ENCODE measurements around the gene CFI.
"Not testable (repeated sequence)": the region's sequence is repeated elsewhere in the genome, so short reads cannot be mapped to it uniquely, and the experiment has no call there.

Gene CFI

DNA sequence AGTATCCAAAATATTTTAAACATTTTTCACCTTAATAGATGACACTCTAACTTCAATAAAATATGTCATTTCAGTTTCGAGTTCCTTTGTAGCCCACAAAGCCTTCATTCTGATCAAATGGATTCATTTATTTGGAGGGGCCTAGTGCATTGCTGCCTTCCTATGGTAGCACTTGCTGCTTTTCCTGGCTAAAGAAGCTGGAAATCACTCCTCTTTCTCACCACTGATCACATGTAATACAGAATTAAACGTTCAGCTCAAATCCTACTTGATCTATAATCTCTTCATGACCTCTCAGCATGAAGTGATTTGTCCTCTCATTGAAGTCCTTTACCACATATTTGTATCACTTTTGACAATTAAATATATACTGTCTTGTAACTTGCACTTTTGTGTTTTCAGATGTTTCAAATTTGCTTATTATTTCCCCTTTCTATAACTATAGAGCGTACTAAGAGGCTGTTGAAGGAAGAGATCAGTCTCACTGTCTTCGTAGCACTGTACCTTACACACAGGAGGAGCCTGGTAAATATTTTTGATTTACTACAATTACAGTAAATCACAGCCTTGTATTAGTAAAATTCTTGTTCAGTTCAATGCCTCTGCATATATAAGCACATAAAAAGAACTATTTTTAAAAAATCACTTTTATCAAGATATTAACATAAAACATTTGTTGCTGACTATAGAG lies 555 bp downstream of the CFI start:
- in situ Hi-C loops (cut with MboI; ENCODE audit: low sequenced_read_pairs) = loop anchor here (10.0 kb wide), 1 partner anchor 376 kb away; no protein-coding TSS in a partner anchor

DNA sequence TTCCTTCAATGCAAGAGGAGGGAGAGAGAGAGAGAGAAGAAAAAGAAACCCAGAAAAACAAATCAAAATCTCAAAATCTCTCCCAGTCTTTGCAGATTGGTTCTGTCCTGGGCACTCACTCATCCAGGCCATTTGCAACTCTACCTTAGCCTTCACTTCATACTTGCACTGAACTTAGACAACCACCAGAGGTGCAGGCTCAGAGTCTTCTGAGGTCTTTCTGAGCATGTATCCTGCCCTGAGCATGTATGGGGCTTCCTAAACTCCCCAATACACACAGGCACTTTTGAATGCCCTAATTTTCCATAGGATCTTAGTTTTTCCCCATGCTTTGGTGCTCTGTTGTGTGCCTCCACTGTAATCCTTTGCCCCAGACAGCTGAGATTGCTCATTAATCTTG lies 2.9 kb downstream of the CFI start:
- in situ Hi-C loops (cut with MboI; ENCODE audit: low sequenced_read_pairs) = no loop called here

DNA sequence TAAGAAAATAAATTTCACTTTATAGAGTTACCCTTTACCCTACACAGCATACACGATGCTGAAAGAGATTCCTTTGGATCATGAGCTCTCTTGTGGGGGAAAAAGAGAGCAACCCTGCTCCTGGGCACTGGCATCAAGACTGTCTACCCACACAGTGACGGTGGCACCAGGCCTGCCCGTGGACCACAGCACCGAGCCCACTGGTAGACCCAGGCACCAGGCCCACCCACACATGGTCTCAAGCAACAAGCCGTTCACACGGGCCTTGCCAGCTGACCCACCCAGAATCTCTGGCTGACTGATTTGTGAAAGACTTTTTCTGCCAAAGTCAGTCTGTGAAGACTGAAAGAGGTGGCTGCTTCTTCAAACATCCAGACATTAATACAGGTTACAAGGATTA lies 6.7 kb downstream of the CFI start:
- in situ Hi-C loops (cut with MboI; ENCODE audit: low sequenced_read_pairs) = no loop called here

DNA sequence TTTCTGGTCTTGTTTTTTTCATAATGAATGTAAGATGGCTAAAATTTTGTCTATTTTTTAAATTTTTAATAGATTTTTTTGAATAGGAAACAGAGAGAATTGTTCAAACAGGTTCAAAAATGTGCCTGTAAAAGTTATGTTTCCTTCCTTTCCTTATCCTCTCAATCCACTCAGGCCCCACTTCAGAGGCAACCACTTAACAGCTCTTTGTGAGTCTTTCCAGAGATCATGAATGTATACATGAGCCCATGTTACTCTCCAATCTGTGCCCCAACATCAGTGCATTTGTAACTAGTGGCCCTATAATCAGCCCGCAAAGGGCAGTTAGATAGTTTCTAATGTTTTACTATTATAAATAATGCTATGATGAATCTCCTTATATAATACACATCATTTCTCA lies 14.0 kb downstream of the CFI start:
- in situ Hi-C loops (cut with MboI; ENCODE audit: low sequenced_read_pairs) = no loop called here

DNA sequence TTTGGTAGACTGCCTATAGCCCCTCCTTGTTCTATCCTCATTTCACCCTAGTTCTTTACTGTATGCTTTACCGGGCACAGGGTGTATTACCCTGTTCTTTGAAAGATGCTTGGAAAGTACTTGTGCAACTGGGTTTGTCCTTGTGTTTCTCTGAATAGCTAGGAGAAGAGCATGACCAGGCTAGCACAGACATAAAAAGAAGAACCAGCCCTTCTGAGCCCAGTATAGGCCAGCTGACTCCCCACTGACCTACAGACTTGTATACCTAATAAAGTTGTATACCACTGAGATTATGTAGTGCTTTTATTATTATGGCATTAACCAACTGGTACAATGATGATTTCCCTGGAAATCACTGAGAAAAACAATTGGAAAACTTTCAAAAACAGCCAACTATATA lies 15.0 kb downstream of the CFI start:
- in situ Hi-C loops (cut with MboI; ENCODE audit: low sequenced_read_pairs) = no loop called here

DNA sequence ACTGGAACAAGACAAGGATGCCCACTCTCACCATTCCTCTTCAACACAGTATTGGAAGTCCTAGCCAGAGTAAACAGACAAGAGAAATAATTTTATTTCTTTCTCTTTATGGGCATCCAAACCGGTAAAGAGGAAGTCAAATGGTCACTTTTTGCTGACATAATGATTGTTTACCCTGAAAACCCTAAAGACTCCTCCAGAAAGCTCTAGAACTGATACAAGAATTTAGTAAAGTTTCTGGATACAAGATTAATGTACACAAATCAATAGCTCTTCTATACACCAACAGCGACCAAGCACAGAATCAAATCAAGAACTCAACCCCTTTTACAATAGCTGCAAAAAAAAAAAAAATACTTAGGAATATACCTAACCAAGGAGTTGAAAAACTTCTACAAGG lies 19.7 kb downstream of the CFI start:
- in situ Hi-C loops (cut with MboI; ENCODE audit: low sequenced_read_pairs) = not testable (repeated sequence)

DNA sequence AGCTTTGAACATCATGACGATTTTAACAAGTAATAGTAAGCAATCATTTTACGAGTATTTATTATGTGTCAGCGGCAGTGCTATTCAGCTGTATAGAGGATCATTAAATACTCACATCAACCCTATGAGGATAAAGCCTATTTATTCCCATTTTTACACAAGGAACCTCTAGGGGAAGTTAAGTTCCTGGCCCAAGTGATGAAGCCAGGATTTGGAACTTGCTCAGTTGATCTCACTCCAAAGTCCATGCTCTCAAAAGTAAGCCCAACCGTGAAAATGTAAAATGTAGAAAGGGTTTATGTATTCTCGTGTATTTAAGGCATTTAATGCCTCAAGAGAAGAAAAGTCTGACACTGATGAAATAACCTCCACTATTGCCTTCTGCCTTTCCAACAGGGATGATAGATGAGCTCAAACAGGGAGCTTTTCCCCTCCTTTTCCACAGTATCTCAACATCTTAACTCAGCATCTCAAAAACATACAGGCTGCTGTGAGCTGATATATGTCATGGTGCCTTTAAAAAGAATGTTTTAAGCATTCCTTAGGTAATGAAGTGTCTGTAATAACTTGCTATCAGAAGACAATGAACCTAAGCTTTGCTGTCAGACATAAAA lies 36.9 kb downstream of the CFI start:
- in situ Hi-C loops (cut with MboI; ENCODE audit: low sequenced_read_pairs) = no loop called here

DNA sequence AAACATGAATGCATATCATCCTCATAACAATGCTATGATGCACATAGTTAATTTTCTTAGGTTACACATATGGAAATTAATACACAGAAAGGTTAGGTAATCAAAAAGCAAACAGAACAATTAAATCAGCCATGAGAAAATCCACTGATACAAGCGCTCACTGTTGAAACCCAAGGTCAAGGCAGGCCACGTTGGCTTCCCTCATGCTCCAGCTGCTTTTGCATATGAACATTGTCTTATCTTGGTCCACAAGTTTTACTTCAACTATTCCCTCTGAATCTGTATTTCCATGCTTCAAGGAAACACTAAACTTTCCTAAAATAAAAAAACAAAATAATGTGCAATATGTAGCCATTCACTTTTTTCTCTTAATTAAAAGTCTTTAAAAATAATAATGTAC lies 37.4 kb downstream of the CFI start:
- in situ Hi-C loops (cut with MboI; ENCODE audit: low sequenced_read_pairs) = no loop called here

DNA sequence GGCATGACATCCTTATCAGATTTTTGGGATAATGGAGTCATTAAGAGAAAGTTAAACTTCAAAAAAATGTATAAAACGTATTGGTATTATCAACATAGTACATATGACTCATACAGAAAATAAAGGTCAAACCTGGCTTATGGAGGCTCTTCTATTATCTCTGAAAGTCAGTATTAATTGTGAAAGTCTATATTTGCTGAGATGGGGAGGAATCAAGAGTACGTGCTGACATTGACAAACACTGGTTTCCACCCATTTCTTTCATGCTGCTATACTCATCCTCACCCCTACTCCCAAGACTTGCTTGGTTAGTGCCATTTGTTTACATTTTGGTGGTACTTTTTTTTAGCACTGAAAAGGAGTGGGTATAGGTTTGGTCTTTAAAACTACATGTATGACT lies 41.1 kb downstream of the CFI start:
- in situ Hi-C loops (cut with MboI; ENCODE audit: low sequenced_read_pairs) = no loop called here

DNA sequence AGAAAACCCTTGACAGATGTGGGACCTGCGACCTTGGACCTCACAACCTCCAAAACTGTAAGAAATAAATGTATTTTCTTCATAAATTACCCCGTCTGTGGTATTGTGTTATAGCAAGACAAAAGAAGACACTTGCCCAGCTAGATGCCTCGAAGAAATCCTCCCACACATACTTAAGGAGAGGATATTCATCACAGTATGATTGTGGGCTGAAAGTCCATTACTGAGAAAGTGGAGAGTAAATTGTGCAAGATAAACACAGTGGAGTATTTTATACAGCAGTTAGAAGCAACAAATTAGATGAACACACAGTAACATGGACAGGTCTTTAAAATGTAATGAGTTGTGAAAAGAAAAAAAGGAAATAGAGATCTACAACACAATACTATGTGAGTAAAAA lies 46.1 kb downstream of the CFI start:
- in situ Hi-C loops (cut with MboI; ENCODE audit: low sequenced_read_pairs) = no loop called here

DNA sequence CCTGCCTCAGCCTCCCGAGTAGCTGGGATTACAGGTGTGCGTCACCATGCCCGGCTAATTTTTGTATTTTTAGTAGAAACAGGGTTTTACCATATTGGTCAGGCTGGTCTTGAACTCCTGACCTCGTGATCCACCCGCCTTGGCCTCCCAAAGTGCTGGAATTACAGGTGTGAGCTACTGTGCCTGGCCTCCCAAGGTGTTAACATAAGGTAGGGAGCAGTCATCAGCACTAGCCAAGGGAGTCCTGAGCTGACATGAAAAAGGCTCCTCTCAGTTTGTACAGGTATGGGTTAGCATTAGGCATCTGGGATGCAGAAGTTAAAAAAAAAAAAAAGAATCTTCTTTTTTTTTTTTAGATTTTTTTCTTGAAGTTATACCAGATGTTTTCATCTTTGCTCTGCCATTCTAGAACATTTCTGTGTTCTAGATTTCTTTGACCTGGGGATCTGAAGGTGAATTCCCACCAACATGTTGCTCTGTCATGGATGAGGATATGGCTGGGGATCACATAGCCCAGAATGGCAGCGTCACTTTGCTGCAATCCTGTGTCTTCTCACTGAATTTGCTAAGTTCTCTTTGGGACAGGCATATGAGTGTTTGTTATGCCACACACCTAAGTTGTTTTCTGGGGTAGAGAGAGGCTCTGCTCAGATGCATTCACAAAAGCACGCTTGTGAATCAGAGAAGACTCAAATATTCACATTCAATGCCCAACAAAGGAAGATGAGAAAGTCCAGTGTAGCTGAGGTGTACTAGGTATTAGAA lies 47.5 kb downstream of the CFI start:
- in situ Hi-C loops (cut with MboI; ENCODE audit: low sequenced_read_pairs) = no loop called here

DNA sequence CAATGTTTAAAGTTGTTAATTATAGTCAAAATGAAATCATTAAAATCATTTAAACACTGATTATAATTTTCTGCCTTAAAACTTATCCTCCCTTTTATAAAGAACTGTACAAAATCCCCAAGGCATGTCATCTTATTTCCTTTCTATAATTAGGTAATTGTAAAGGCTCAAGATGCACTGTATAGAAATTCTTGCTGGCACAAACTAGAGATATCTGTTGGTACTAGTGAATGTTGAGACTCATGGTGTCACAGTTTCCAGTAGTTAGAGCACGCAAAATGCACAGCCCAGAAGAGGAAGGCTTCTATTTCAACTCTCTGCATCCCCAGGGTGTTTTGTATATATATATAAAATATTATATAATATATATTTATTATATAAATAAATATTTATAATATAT lies 49.3 kb downstream of the CFI start:
- in situ Hi-C loops (cut with MboI; ENCODE audit: low sequenced_read_pairs) = no loop called here

DNA sequence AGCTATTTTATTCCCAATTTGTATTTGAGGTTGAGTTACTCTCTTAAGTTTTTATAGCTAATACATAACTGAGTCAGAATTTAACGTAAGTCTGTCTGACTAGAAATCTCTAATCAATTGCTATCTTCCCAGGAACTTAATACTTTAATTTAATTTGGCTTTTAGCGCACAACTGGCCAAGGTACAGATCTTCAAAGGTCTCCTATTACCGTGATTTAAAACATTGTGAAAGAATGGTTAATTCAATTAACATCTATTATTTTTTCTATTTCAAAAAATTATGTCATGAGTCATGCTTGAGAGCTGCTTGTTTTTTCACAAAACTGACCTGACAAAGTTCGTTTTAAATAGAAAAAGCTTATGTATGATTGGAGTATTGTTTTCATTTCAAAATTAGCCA lies 49.9 kb downstream of the CFI start:
- in situ Hi-C loops (cut with MboI; ENCODE audit: low sequenced_read_pairs) = no loop called here

DNA sequence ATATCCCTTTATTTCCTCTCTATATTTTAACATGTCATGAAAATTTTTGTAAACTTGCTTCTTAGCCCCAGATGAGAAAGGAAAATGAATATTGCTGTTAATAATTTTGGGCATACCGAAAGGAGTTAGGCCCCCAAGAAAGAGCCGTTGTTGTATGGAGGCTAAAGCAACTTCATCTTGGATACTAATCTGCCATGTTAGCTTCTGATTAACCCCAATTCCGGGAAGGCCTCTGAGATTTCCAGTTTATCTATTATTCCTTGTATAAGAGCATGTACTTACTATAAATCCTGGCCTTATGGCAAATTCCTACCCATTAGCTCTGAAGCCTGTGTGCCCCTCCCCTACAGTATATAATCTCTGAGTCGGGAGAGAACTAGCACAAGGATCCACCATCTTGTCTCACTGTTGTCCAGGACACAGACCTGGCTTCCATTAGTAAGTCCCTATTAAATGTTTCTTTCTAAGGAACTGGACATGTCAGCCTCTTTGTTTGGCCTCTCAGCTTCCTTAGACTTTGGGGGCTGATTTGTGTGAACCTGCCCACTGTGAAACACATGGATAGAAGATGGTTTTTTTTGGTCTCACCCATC lies 51.1 kb downstream of the CFI start:
- in situ Hi-C loops (cut with MboI; ENCODE audit: low sequenced_read_pairs) = no loop called here

DNA sequence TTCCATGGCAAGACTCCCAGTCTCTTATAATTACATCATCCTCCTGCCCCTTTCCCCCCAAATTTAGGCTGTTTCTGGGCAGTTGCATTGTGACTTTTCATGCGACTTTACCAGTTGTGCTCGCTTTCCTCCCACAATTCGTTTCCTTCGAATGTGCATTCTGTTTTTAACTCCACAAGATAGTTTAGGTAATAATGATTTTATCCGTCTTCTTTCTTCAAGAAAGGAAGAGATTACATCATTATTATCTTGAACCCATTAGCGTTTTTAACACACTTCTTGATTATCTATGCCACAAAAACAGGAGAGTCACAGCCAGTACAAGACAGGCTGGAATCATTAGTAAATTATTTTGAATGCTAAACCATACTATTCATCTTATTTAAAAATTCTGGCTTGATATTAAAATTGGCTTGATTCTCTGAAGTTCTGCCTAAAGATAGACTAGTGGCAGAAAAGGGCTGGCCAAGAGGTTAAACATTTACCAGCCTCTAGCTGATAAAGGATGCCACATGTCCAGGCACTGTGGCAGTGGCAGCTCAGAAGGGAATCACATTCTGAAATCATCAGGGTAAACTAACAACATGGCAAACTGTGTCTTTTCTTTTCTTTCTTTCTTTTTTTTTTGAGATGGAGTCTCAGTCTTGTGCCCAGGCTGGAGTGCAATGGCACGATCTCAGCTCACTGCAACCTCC lies 52.3 kb downstream of the CFI start:
- in situ Hi-C loops (cut with MboI; ENCODE audit: low sequenced_read_pairs) = no loop called here

DNA sequence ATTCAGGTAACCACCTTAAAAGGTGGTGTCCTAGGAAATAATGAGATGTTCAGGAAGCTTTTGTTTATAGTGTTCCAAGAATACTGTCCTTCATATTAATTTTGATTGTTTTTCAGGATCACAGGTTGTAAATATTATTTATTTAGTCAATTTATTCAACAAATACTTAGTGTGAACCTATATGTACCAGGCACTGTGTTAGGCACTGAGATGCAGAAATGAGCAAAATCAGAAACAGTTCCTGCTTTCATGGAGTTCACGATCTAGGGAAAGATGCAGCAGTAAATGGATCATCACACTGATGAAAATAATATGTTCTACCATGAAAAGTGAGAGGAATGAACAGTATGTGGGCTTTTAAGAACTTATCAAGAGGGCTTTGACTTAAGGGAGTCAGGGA lies 53.7 kb downstream of the CFI start:
- in situ Hi-C loops (cut with MboI; ENCODE audit: low sequenced_read_pairs) = no loop called here

DNA sequence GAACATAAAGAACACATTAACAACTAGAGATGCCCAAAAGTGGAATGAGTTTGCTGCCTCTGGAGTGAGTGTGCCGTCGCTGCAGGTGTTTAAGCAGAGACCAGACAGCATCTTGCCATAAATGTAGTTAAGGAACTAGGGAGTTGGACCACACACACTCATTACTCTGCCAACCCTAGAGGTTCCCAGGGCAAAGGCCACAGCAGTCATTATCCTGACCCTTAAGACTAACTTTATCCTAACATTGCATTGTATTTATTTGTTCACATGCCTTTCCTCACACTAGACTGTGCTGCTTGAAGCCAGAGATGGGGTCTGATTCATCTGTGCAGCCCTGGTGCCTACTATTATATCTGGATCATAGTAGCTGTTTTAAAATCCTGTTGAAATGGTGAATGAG lies 55.1 kb downstream of the CFI start:
- in situ Hi-C loops (cut with MboI; ENCODE audit: low sequenced_read_pairs) = no loop called here

DNA sequence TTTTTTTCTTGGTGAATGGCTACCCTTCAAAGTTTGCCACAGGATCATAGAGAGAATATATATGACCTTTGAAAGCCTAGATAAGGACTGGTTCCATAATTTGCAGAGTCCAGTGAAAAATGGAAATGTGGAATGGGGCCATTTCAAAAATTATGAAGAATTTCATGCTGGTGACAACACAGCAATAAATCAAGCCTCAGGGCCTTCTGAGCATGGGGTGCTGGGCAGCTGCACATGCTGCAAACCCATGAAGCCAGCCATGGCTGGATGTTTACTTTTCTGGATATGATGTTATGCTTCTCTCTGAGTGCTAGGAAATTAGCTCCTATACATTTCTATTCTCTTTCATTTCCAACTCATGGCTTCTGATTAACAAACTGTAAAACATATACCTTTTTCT lies 56.0 kb downstream of the CFI start:
- in situ Hi-C loops (cut with MboI; ENCODE audit: low sequenced_read_pairs) = no loop called here

DNA sequence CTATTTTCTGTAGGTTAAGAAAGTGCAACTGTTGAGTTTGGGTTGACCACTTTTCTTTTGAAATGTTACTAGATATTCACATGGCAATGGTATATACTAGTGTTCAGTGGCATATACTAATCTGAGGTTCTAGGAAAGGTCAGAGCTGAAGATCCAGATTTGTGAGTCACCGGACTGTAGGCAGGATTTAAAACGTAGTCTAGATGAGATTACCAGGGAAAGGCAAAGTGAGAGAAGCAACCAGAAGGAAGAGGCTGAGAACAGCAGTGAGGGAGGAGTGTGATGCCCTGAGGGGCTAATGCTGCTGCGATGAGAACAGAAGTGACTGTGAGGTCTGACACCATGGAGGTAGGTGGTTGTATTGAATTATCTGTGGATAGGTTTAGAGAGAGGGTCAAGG lies 62.3 kb downstream of the CFI start:
- in situ Hi-C loops (cut with MboI; ENCODE audit: low sequenced_read_pairs) = no loop called here

DNA sequence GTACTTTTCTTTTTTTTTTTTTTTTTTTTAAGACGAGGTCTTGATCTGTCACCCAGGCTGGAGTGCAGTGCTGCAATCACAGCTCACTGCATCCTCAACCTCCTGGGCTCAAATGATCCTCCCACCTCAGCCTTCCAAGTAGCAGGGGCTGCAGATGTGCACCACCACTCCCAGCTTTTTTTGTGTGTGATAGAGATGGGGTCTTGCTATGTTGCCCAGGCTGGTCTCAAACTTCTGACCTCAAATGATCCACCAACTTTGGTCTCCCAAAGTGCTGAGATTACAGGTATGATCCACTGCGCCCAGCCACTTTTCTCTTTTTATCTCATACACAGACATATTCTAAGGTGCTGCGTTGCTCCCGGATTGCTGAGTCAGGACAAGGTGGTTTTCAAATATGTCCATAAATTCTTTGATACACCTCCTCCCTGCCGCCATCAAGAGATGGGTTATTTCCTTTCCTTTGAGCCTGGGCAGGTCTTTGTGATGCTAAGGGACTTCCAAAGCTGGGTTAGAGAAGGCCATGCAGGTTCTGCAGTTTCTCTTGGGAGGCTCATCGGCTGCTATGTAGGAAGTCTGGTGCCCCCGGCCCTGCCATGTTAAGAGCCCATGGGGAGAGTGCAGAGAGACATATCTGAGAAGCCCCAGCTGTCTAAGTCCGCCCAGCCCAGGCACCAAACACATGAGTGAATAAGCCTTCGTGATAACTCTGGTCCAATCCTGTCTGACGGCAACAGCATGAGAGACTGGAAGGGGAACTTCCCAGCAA lies 63.5 kb downstream of the CFI start:
- in situ Hi-C loops (cut with MboI; ENCODE audit: low sequenced_read_pairs) = no loop called here

Measured in HL-60/S4 (cell line).